Measurements from ENCODE around the gene TTC28. TPM values are rescaled to one million over a fixed set of nuclear protein-coding genes. Genes with fewer than 3 reads are reported as not detected.

Gene TTC28
- polyA plus RNA-seq, 1 donor from 2014 or later, result 0.30 TPM

DNA sequence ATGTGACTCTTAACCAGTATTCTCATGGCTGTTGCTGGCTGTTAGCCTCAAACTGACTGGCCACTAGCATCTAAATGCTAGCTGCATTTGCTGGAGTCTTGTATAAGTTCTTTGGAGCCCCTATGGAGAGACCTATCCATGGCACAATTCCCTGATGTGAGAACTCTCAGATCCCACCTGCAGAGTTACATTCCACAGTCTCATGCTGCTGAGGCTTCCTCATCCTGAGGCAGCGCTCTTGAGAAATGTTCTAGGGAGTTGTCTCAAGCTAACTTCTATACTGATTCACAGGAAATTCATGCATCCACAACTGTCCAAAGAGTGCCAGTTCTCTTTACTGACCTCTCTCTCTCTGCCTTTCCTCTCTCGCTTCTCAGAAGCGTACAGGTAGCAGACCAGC lies 542.6 kb downstream of the TTC28 start:
- Mint-ChIP-seq H3K4me1 (no peaks in the 10 kb centered on the region), H3K27ac (no peak overlapping the region), H3K4me3 (no peak overlapping the region), H3K27me3 (no peaks in the 10 kb centered on the region), H3K36me3 (peaks cover 2% of the 10 kb centered on the region), H3K9me3 (peaks cover 0 to 4% (median 0%) of the 10 kb centered on the region in 3 donors)

DNA sequence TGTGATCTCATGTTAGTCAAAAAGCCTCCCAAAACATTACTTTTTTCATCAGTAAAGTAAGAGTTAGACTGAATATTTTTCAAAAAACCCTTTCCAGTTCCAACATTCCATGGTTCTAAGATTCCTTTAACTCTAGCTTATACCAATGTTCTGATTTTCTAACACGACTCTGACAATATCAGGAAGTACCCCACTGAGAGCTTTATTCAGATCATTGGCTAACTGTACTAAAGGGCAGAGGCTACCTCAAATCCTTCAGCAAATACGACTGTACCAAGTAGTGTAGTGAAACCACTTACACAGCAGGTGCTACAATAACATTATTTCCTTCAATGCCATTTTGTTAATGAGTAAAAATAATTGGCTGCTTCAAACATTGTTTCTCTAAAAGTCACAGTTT lies 547.2 kb downstream of the TTC28 start:
- peaks cover 2% of the 10 kb centered on the region for H3K36me3 Mint-ChIP-seq
- H3K4me1 Mint-ChIP-seq, result no peaks in the 10 kb centered on the region
- H3K9me3 Mint-ChIP-seq, result peaks cover 0 to 3% (median 0%) of the 10 kb centered on the region in 3 donors
- no peak overlapping the region for H3K4me3 Mint-ChIP-seq
- H3K27ac Mint-ChIP-seq, result no peak overlapping the region
- no peaks in the 10 kb centered on the region for H3K27me3 Mint-ChIP-seq

DNA sequence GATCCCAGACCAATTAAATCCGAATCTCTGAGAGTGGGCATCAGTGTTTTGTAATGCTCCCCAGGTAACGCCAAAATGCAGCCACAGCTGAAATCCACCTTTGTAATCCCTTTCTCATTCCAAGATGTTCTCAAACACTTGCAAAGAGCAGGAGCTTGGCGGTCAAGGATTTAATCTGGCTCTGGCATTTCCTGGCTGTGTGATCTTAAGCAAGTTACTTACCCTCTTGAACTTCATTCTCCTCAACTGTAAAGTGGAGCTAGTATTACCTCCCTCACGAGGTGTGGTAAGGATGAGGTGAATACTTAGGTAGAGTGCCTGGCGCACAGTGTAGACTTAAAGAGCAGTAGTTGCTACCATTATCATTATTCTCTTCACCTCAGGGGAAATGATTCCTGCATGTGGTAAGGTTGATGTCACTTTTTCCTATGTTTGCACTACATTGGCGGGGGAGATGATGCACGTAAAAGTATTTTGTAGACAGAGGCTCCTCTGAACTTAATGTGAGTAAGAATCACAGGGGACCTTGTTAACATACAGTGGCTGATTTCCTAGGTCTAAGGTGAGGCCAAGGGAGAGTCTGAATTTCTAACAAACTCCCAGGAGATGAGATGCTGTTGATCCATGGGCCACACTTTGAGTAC lies 550.2 kb downstream of the TTC28 start:
- no peaks in the 10 kb centered on the region for H3K36me3 Mint-ChIP-seq
- H3K27me3 Mint-ChIP-seq, result no peaks in the 10 kb centered on the region
- no peak overlapping the region for H3K4me3 Mint-ChIP-seq
- H3K27ac Mint-ChIP-seq, result no peak overlapping the region
- no peaks in the 10 kb centered on the region for H3K9me3 Mint-ChIP-seq
- H3K4me1 Mint-ChIP-seq, result no peaks in the 10 kb centered on the region

DNA sequence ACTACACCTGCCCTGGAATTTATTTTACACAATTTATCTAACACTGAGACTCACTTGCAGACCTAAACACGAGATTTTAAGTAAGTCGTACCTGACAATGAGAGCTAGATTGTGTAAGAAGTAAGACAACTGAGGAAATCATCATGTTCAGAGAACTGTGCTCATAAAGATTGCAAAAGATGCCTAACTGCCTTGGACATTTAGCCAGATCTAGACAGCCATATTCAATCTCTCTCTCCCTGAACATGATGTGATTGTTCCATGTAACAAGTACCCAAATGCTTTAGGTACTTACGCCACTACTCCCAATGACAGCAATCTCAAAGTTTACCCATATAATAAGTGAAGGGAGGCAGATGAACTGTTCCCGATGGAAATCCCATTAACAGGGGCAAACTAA lies 550.8 kb downstream of the TTC28 start:
- Mint-ChIP-seq H3K9me3 (no peaks in the 10 kb centered on the region), H3K27me3 (no peaks in the 10 kb centered on the region), H3K4me3 (no peak overlapping the region), H3K36me3 (no peaks in the 10 kb centered on the region), H3K4me1 (no peaks in the 10 kb centered on the region), H3K27ac (no peak overlapping the region)

DNA sequence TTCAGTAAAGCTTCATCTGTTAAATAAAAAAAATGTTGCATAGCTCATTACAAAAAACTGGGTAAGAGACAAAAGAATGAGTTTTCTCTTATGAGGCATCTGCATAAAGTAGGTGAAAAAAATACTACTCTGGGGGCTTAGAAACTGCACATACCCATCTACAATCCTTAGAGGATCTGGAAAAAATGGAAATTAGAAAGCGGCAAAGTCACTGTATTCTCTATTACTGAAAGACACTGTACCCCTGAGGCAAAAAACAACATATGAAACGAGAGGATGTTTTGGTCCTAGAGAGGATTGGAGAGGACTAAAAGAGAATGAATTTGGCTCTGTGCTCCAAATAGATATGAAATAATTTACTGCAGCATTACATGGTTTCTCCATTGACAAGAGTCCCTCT lies 553.8 kb downstream of the TTC28 start:
- Mint-ChIP-seq H3K4me1 (no peaks in the 10 kb centered on the region), H3K27me3 (no peaks in the 10 kb centered on the region), H3K4me3 (no peak overlapping the region), H3K36me3 (no peaks in the 10 kb centered on the region), H3K9me3 (peaks cover 0 to 2% (median 0%) of the 10 kb centered on the region in 3 donors), H3K27ac (no peak overlapping the region)

DNA sequence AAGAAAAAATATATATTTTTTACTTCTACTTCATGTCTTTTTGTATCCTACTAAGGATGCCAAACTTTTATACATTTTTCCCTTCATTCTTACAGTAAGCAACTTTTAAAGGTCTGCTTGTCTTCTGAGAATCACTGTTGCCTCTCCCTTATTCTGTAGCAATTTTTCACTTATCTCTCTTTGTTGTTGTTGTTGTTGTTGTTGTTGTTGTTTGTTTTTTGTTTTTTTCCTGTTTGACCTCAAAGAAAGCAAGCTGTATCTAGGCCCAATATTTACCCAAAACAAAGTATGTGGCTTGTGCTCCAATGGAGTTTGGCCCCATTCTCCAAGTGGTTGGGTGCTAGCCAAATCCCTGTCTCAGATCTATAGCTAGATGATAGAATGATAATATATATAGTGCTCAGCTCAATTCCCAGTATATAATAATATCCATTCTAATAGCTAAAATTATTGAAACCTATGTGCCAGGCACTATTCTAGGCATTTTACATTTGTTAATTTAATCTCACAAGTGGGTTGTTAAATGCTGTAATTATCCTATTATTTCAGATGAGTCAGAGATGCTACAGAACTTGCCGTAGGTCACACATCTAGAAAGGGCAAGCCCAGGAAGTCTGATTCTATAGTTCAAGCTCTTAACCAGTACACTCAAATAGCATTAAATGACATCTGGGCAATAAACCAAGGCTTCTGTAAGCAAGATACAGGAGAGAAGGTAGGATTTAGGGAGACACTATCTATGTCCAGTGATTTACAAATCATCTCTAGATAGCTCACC lies 555.5 kb downstream of the TTC28 start:
- no peak overlapping the region for H3K4me3 Mint-ChIP-seq
- H3K36me3 Mint-ChIP-seq, result no peaks in the 10 kb centered on the region
- peaks cover 0 to 4% (median 0%) of the 10 kb centered on the region in 3 donors for H3K9me3 Mint-ChIP-seq
- H3K27ac Mint-ChIP-seq, result peak overlapping the region in 1 of 3 donors; percentile 41
- no peaks in the 10 kb centered on the region for H3K4me1 Mint-ChIP-seq
- no peaks in the 10 kb centered on the region for H3K27me3 Mint-ChIP-seq

DNA sequence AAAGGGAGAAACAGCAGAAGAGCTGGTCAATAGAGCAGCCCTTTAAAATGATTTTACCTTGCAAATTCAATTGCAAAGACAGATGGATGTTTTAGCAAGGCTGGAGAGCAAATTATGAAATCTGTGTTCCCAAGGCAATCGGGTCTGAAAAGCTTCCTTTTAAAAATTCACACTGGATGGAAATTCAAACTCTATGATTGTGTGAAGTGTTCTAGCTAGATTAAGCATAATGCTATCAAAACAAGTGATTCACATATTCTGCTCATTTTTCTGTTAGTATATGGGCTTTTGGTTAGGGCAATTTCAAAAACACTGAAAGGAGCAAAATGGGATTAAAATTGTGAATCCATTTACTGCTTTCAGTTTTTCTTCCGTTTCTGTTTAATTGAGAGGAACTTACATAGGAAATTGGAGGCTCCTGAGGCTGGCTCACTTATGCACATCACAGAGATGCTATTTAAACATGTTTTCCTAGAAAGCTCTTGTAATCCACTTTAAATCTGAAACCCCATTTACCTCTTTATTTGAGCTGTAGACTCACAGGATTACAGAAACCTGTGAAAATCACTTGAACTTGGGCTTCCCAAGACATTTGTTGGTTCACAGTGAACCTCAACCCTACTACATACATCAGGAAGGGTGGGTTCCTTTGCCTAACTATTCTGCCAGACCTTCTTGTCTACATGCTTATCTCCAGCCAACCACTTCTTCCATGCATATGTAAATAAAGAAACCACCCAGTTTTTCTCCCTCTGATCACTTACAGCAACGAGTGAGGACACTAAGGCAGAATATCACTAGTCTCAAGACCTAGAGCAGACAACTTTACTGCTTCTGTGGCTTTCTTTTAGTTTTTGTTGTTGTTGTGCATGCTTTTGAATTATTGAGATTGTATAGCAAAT lies 558.7 kb downstream of the TTC28 start:
- no peaks in the 10 kb centered on the region for H3K36me3 Mint-ChIP-seq
- no peaks in the 10 kb centered on the region for H3K4me1 Mint-ChIP-seq
- no peak overlapping the region for H3K4me3 Mint-ChIP-seq
- H3K9me3 Mint-ChIP-seq, result peaks cover 0 to 4% (median 0%) of the 10 kb centered on the region in 3 donors
- H3K27ac Mint-ChIP-seq, result no peak overlapping the region
- H3K27me3 Mint-ChIP-seq, result no peaks in the 10 kb centered on the region

DNA sequence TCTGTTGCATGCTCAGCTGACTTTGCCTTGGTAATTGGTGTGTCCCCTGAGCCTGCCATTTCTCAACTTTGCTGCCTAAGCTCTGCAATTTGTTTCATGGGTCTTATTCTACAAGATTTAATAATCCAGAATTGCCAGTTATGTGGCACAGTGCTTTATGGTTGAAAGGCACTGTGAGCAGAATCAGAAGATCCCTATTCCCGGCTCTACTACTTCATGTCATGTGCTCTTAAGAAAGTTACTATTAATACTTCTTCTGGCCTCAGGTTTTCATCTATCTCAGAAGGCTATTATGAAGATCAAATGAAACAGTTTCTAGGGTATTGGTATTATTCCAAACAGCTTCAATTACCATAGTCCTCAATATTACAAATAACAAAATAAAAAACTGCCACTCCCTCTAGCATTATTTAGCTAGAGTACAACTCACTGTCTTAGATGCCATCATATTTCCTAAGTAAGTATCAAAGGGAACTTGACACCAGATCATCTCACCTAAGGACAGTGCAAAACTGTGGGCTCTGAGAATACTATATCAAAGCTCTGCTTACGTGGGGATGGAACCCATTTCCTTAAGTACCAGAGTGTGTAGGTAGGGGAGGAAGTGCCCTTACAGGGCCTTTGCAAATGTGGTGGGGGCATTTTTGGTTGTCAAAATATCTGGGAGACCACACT lies 560.5 kb downstream of the TTC28 start:
- H3K9me3 Mint-ChIP-seq, result peaks cover 0 to 4% (median 0%) of the 10 kb centered on the region in 3 donors
- H3K27me3 Mint-ChIP-seq, result no peaks in the 10 kb centered on the region
- H3K4me1 Mint-ChIP-seq, result no peaks in the 10 kb centered on the region

DNA sequence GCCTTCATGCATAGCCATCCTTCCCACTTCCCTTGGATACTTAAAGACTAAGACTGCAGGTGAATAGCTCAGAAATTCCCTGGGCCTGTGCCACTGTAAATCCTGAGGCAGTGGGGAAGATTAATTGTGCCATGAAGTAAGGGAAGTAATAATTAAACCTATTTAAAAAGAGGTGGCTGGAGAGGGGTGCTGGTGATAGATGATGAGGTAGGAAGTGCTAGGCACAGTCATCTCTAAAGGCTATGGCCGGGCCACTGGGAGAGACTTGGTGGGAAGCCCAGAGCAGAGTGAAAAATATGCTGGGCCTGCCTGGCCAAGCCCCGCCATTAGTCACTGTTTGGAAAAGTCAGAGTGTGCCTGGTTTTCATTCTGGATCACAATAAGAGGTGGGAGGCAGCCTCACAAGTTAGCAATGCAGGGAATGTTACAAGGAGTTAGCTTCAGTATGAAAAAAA lies 563.4 kb downstream of the TTC28 start:
- H3K36me3 Mint-ChIP-seq, result no peaks in the 10 kb centered on the region
- H3K4me3 Mint-ChIP-seq, result no peak overlapping the region
- H3K9me3 Mint-ChIP-seq, result peaks cover 0 to 2% (median 0%) of the 10 kb centered on the region in 3 donors
- no peak overlapping the region for H3K27ac Mint-ChIP-seq
- H3K27me3 Mint-ChIP-seq, result no peaks in the 10 kb centered on the region
- H3K4me1 Mint-ChIP-seq, result no peaks in the 10 kb centered on the region

More for the DNA sequence above, 560.5 kb downstream of the TTC28 start:
- Mint-ChIP-seq H3K36me3 (no peaks in the 10 kb centered on the region), H3K27ac (no peak overlapping the region), H3K4me3 (no peak overlapping the region)

DNA sequence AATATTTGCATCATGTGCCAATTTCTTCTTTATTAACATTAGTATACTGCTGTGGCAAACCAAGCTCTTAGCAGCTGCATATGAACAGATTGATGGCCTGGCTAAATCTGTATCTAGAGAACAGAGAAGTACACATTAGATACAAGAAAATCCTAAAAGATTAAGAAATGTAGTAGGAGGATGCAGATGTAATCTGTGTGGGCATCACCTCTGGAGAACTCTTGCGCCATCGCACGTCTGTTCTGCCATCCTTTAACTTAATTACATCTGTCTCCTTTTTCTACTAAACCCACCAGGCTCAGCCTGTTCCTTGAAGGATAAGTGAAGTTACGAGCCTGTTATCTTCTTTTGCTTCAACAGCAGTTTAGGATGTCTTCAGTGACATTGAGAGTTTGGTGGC lies 564.2 kb downstream of the TTC28 start:
- Mint-ChIP-seq H3K4me1 (no peaks in the 10 kb centered on the region), H3K36me3 (no peaks in the 10 kb centered on the region), H3K27me3 (no peaks in the 10 kb centered on the region), H3K9me3 (peaks cover 0 to under 1% (median 0%) of the 10 kb centered on the region in 3 donors), H3K4me3 (no peak overlapping the region), H3K27ac (no peak overlapping the region)

DNA sequence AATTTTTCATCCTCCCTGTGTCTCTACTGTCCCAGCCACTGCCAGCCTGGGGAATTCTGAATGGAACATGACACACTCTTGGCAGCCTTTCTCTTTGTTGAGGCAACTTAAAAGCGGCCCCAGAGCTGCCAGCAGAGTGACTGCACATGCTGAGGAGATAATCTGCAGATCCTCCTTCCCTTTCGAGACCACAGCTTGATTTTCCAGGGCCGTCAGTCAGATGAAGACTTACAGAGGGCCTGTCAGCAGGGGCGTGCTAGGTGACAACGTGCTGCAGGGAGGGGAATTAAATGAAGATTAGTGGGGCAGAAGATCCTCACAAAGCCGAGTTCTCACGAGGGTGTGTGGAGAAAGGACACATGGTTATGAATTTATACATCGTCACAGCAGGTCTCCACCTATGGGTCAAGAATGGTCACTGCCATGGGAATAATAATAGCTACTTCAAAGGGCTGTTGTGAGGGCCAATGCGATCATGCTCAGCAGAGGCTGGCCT lies 567.0 kb downstream of the TTC28 start:
- Mint-ChIP-seq H3K36me3 (no peaks in the 10 kb centered on the region), H3K9me3 (no peaks in the 10 kb centered on the region), H3K27ac (peak overlapping the region in 1 of 3 donors; percentile 59), H3K27me3 (no peaks in the 10 kb centered on the region), H3K4me3 (no peak overlapping the region), H3K4me1 (no peaks in the 10 kb centered on the region)

DNA sequence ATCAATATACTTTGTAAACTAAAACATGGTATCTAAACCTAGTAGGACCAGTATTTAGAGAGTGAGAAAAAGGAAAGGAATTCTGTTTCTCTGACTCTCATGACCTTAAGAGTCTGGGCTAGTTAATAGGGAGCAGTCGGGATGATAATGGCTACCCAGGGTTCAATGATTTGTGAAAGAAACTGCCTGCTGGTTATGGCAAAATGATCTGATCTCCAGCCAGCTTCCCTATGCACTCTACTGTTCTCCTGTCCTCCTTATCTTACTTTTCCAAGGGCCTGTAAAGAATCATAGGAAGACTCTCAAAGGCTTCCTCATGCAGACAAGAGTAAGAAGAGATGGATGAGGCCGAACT lies 567.5 kb downstream of the TTC28 start:
- Mint-ChIP-seq H3K27ac (no peak overlapping the region), H3K4me3 (no peak overlapping the region), H3K27me3 (no peaks in the 10 kb centered on the region), H3K36me3 (no peaks in the 10 kb centered on the region), H3K9me3 (no peaks in the 10 kb centered on the region), H3K4me1 (no peaks in the 10 kb centered on the region)

DNA sequence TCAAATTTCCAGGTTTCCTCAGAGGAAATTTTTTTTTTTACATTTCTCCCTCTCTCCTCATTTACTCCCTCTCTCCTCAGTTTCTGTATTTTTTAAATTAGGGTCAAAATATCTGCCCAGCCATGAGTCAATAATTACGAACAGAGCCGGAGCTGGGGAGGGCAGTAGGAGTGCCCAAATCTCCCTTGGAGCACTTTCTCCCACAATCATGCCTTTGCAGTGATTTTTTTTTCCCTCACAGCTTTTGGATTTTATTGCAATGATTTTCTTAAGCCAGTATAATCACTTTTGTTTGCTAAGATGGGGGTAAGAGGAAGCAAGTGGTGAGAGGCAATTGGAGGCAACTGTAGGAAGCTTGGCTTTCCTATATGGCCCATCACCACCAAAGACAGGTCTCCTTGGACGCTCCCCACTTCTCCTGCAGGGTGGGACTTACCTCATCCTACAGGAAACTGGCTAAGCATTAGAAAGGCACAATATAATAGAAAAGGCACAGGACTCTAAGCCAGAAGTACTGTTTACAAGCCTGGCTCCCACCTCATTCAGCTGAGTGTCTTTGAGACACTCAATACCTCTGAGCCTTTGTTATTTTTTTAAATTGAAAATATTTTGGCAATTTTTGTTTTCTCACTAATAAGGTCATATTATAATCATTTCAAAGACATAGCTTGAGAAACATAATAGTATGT lies 568.0 kb downstream of the TTC28 start:
- Mint-ChIP-seq H3K36me3 (no peaks in the 10 kb centered on the region), H3K4me1 (no peaks in the 10 kb centered on the region), H3K27me3 (no peaks in the 10 kb centered on the region), H3K27ac (no peak overlapping the region), H3K4me3 (no peak overlapping the region), H3K9me3 (no peaks in the 10 kb centered on the region)

DNA sequence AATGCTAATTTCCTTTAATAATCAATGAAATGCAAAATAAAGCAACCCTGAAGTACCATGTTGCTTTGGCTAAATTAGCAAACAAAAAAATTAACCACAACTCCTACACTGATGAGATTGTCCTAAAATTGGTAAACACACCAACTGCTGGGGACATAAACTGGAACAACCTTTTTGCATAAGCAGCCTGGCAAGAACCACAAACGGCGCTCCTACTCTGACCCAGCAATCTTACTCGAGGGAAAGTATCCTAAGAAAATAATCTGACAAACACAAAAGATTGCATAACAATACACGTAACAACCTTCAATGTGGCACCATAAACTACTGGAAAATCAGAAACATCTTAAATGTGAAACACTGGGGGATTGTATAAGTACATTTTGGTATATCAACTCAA lies 570.8 kb downstream of the TTC28 start:
- Mint-ChIP-seq H3K4me1 (no peaks in the 10 kb centered on the region), H3K36me3 (no peaks in the 10 kb centered on the region), H3K27ac (no peak overlapping the region), H3K4me3 (no peak overlapping the region), H3K27me3 (no peaks in the 10 kb centered on the region), H3K9me3 (no peaks in the 10 kb centered on the region)

Measured in IgD-negative memory B cell (primary cell).